HG02852 (cell line): ENCODE results near the gene JADE3.
A peak's percentile ranks its signal among the peaks of the same experiment; 100 is the strongest.

Experiments used
- ATAC-seq: cut with Tn5 transposase; IDR thresholded peaks from one replicate; pipeline ENCODE4 v1.9.1; 2021; ENCODE audit warnings: mild to moderate bottlenecking, moderate library complexity; ENCODE audit not compliant: unreplicated experiment

Gene JADE3

DNA sequence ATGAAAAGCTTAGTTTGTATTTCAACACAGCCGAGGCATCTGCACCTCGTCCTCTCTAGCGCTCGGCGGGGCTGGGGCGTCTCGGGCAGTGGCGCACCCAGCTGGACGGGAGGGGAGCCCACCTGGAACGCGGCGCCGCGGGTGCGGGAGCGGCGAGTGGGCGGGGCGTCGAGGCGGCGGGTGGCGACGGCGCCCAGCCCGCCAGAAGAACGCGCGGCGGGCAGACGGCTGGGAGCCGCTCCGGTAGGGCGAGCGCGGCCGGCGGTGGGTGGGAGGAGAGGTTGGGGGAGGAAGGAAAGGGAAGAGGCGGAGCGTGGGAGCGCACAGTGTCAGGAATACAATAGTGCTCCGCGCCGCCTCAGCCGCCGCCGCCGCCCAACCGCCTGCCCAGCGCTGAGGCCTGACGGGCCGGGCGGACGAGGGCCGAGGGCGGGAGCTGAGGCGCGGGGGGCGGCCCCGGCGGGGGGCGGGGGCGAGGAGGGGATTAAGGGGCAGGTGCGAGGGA is at the start of gene JADE3:
TSS of gene JADE3 (plus strand) at position 324 of the 505 bp plus-strand sequence. CDS start 72,474 bp downstream, outside the sequence.
- ATAC-seq: peak; percentile 38

DNA sequence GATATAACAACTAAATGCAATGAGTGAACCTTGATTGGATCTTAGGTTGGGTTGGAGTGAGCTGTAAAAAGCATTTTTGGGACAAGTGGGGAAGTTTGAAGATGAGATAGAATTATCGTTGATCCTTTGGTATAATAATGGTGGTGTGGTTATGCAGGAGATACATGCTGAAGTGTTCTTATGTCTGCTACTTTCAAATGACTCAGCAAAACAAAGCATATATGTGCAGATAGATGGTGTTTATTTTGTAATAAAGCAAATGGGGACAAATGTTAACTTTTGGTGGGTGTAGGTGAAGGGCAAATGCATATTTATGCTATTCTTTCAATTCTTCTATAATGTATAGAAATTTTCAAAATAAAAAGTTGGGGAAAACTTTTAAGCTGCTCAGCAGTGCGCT is 49.1 kb upstream of the JADE3 start:
- ATAC-seq: no peak

DNA sequence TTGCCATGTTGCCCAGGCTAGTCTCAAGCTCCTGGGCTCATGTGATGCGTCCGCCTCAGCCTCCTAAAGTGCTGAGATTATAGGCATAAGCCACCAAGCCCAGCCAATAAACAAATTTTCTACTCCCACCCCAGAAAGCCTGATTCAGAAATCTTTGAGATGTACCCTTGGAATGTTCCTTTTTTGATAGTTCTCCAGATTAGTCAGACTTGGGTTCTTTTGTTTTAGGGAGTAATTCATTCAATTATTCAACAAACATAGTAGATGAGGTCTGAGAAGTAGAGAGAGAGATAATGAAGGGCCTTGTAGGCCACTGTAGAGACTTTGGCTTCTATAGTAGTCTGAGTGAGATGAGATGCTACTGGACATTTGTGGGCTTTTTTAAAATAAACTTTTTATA is 47.6 kb upstream of the JADE3 start:
- ATAC-seq: no peak

DNA sequence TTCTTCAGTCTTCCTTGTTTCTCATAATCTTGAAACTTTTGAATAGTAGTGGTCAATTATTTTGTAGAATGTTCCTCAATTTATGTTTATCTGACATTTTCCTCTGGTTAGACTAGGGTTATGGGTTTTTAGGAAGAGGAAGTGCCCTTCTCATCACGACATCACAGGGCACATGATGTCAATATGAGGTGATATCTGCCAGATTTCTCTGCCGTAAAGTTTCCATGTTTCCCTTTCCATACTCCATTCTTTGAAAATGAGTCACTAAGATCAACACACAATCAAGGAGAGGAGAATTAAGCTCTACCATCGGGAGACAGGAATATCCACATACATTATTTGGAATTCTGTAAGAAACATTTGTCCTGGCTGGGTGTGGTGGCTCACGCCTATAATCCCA is 46.9 kb upstream of the JADE3 start:
- ATAC-seq: no peak

DNA sequence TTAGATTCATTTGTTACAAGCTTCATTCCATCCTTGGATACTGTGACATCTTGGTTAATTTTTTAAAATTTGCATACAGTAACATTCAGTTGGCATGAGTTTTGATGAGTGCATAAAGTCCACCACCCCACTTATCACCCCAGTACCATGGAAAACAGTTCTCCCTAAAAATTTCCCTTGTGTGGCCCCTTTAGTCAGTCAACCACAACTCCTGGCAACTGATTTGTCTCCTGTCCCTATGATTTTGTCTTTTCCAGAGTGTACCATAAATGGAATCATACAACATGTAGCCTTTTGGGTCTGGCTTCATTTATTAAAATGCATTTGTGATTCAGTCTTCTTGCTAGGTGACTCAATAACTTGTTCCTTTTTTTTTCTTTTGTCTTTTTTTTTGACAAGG is 45.5 kb upstream of the JADE3 start:
- no peak for ATAC-seq

DNA sequence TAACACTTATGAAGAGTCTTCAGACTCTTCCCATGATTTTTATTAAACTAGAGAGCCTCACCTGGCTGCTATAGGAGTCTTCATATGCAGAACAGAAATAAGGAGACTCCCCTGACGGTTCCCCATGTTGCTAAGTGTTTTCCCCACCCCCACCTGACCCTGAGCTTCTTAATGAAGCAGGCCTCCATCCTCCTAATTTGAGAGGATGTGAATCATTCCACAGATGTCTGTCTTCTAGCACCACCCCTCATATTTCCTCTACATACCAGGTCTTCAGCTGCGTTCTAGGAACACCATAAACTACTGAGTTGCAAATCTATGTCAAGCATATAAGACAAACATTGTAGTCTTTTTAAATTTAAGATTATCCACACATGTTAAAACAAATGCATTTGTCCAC is 38.5 kb upstream of the JADE3 start:
- no peak for ATAC-seq

DNA sequence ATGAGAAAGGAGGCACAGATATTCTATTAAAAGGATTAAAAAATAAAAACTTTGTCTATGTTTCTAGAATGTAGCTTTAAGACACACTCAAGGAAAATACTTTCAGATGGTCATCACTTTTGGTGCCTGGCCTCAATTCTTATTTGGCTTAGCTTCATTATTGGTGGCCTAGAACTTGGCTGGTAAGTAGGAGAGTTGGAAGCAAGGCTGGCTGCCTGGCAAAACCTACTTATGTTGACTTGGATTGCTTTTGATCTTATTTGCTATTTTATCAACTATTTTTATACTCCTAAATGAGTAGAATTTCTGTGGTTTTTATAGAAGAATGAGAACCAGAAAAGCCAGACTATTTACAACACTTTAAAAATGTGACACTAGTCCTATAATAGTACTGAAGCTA is 35.3 kb upstream of the JADE3 start:
- ATAC-seq: no peak

DNA sequence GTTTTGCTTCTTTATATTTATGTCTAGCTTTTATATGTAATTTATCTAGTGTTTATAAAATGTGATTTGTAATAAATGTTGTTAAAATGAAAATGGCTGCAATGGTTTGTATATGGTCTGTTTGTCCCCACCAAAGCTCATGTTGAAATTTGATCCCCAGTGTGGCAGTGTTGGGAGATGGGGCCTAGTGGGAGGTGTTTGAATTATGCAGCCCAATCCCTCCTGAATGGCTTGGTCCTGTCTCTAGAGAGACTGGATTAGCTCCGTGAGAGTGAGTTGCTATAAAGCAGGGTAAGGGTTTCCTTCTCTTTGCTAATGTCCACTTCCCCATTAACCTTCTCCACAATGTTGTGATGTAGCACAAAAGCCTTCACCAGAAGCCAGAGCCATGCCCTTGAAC is 30.0 kb upstream of the JADE3 start:
- ATAC-seq: no peak

DNA sequence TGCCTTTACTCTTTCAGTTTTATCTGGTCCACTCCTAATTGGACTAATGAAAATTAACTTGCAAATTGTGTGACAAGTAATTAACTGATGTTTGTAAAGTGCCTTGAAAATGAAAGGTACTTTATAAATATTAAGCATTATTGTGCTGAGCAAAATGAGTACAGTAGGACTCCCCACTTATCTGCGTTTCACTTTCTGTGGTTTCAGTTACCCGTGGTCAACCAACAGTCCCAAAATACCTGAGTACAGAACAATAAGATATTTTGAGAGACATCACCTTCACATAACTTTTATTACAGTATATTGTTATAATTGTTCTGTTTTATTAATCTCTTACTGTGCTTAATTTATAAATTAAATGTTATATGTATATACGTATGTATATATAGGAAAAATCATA is 27.4 kb upstream of the JADE3 start:
- peak; percentile 68 for ATAC-seq

DNA sequence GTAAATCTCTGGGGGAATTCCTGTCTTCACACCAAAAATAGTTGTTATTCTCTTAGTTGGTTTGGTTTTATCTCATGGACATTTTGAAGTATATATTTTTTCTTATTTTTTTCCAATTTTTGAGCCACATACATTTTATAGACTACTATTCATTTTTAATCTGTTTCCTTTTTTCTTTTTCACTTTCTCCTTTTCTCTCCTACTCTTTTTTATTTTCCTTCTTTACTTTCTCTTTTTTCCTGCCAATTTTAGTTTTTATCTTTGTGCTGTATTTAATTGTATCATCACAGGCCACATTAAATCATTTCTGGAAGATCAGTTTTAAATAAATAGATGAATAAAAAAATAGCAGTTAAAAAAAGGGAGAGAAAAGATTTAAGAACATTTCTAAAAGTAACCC is 14.0 kb upstream of the JADE3 start:
- no peak for ATAC-seq

DNA sequence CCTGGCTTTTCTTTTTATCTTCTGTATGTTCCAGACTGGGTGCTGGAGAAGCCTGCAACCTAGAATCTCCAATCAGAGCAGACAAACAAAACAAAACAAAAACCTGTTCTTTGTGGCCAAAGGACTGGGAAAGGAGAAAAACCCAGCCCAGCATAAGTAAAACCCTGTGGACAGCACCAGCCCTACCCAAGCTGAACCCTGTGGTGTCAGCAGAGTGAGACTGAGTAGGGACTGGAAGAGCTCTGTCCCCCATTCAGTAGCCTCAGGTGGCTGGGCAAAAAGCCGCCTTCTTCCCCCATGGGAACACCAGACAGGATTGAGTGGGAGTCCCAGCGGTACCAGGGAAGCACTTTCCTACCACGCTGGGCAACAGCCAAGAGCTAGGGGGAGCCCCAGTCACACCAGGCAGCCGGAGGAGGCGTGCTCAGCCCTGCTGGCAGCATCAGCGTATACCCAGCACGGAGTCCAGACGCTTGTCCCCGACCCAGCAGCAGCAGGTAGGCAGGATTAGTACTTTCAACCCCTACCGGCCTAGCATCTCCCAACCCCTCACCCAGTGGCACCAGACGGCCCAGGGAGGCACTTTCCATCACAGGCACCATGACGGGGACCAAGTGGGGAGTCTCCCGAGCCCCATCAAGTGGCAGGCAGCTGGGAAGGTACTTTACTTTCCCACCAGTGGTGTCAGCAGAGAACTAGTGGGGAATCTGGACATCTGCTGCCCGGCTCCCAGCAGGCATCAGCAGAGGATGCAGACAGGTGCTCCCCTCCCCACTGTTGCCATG is 8.6 kb upstream of the JADE3 start:
- peak; percentile 81 for ATAC-seq

DNA sequence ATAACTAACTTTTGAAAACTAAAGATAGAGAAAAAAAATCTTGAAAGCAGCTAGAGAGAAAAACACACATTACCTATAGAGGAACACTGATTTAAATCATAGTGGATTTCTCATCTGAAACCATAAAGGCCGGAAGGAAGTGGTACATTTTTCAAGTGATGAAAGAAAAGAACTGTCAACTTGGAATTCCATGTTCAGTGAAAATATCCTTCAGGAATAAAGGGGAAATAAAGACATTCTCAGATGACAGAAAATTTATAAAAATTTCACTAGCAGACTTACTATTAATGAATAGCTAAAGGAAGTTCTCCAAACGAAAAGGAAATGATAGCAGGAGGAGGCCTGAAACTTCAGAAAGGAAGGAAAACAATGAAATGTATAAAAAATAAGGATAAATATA is 7.6 kb upstream of the JADE3 start:
- no peak for ATAC-seq

DNA sequence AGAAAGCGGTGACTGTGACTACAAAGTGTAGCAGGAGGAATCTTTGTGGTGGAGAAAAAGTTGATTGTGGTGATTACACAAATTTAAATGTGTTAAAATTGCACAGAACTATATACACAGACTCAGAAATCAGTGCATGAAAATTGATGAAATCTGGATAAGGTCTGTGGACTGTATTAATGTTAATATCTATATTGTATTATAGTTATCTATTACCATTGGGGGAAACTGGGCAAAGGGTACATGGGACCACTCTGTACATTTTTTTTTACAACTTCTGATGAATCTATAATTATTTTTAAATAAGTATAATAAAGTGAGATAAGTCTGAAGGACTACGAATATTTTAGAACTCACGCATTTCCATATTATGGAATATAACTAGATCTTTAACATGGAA is 1.8 kb upstream of the JADE3 start:
- ATAC-seq: no peak

DNA sequence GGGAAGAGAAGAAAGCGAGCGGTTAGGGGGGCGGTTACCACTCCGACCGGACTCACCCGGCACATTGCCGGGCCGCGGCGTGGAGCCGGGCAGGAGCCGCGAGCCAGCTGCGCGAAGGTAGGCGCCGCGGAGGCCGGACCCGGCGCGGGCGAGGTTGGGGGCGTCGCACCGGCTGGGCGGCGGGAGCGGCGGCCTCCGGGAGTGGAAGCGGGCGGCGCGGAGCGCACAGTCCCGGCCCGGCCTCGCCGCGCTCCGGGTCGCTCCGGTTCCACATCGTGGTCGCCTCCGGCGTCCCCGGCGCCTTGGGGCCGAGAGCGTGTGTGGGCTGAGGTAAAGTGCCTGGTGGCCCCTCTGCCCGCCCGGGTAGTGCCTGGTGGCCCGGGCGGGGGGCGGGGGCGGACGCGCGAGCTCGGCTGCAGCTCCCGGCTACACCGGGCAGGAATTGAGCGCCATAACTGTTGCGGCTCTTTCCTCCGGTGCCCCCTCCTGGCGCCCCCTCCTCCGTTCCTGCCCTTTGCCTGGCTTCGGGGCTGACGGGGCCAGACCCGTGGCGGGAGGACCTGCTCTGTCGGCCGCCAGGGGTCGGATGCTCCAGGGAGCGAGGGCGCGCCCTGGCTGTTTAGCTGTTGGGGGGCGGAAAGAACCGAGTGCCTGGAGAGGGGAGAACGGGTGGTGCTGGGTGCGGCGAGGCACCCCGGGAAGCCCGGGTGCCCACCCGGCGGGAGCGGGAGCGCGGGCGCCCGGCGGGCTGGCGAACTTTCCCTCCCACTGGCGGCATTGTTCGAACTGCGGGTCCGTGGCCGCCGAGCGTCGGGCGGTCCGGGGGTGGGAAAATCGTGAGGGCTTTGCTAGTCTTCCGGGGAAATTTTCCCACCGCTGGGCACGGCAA is 626 bp downstream of the JADE3 start:
- ATAC-seq: peak; percentile 54

DNA sequence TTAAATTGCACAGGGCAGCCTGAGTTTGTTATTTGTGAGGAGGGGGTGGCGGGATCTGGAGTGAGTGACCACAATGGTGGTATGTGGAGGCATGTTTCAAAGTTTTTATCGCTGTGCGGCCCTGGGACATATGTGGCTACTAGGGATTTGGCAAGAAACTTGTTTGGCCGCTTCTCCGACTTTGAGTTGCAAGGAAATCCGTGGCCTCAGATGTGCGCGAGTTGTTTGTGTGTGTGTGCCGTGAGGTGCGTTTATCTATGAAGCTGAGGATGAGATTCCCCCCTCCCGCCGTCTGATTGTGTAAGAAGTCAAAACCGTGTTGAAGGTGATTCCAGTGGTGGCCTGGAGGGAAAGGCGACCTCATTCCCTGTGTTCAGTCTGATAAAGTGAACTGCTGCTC is 1.4 kb downstream of the JADE3 start:
- no peak for ATAC-seq

DNA sequence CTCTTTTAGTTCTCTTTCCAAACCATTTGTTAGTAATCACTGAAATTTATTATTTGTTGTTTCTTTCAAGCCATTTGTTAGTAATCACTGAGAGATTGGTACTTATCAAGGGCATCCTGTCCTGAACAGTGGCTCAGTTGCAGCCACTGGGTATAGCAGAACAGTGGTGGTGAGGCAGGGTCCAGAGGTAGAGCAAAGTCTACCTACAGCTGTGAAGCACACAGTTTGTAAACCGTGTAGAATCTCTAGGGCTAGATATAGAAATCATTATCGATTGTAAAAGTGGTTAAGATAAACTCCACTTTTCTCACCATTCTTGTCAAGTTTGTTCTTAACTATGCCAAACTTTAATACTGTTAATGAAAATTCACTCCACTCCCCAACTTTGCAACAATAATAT is 4.1 kb downstream of the JADE3 start:
- no peak for ATAC-seq

DNA sequence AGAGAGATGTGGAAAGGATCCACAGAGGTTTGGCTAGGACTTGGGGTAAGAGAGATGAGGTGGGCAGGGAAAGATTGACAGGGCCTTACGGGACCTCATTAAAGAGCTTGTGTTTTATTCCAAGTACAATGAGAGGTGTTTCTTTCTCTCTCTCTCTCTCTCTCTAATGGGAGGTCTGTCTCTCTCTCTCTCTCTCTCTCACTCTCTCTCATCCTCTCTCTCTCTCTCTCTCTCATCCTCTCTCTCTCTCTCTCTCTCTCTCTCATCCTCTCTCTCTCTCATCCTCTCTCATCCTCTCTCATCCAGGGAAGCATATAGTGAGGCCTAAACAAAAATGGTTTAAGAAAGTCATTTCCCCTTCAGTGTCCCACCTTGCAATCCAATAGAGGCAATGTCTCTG is 5.4 kb downstream of the JADE3 start:
- no peak for ATAC-seq

DNA sequence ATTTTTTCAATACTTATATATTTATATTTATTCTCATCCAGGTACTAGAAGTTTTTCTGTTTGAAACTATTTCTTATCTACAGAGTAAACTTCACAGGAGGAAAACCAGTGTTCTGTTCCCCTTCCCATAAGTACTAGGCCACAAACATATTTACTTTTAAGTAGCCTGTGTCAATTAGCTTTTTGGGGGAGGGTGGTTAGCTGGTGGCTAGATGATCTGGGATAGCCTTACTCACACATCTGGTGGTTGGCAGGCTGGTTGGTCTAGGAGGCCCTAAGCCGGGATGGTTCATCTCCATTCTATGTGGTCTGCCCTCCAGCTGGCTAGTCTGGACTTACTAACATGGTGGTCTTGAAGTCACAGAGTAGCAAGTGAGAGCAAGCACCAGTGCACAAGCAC is 6.2 kb downstream of the JADE3 start:
- ATAC-seq: no peak

DNA sequence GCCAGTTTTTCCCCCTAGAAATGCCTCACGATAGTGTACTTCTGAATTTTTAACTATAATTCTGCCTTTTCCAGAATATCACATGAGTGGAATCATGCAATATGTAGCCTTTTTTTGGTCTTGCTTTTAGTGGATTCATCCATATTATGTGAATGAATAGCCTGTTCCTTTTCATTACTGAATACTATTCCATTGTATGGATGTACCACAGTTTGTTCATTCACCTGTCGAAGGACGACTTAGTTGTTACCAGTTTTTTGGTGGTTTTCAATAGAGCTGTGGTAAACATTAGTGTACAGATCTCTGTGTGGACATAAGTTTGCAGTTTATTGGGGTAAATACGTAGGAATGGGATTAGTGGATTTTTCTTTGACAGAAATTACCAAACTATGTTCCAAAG is 8.0 kb downstream of the JADE3 start:
- ATAC-seq: no peak

DNA sequence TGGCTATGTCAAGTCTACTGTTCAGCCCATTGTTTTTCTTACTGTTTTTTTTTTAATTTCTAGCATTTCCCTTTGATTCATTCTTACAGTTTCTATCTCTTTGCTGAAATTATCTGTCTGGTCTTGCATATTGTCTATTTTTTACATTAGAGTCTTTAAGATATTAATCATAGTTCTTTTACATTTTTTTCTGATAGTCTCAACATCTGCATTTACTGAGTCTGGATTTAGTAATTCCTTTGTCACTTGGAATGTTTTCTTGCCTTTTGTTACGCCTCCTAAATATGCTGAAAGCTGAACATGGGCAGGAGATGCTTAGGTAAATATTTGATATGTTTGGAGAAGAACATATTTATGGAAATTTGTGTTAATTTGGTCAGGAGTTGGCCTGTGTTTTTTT is 10.4 kb downstream of the JADE3 start:
- ATAC-seq: no peak

DNA sequence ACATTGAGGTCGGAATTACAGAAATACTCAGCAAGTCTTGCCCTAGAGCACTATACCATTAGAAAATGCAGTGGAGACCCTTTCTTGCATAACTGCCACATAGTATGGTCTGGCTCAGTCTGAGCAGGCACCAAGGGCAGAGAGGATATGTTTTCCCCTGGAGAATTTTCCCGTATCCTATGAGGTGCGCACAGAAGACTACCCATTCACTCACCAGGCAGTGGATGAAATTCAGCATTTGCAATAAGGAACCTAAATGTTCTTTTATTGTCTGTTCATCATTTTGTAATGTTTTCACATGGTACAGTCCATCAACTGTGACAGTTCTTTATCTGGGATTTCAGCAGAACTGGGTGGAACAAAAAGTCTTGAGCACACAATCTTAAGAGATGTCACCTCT is 15.5 kb downstream of the JADE3 start:
- ATAC-seq: no peak
